HCT116 (cell line): ENCODE measurements around the gene ACTN3. TPM values are rescaled to one million over a fixed set of nuclear protein-coding genes. Genes with fewer than 3 reads are reported as not detected.

Source experiments
- ATAC-seq: fragments of 200-7000 bp; cut with Tn5 transposase; 2 replicates; pipeline ENCODE4 v1.9.1; 2020; ENCODE audit warnings: mild to moderate bottlenecking, moderate library complexity
- BruUV-seq: library from RNA; stranded (reverse); fragments of 400-500 nt; replicated peaks from 2 replicates; lab custom pipeline; 2021; lab: Mats Ljungman, UMichigan
- CTCF ChIA-PET: fragments of 300-600 bp; sonication (Branson Sonifier 250); formaldehyde crosslinking; loops from one replicate; lab custom pipeline; 2021; ENCODE audit warnings: antibody characterized with exemption; lab: Charles Lee
- POLR2A ChIA-PET: fragments of 300-600, 350-600 bp; sonication (Branson Sonifier 250); formaldehyde crosslinking; loops from one replicate; lab custom pipeline; 2021; ENCODE audit warnings: antibody characterized with exemption; lab: Charles Lee
- RAD21 ChIA-PET, 2 experiments: fragments of 300-600 bp; sonication (Branson Sonifier 250); formaldehyde crosslinking; loops; one replicate each; lab custom pipeline; 2023; ENCODE audit warnings: low total read pairs in 2 of 2; ENCODE audit not compliant: uncharacterized antibody in 2 of 2, unreplicated experiment in 2 of 2, low non-redundant PET in 1 of 2; lab: Charles Lee
- DNase-seq: peaks from one replicate; pipeline ENCODE4 v3.0.0-alpha.2; 2010; ENCODE audit warnings: low read depth, low spot score
- H2AFZ ChIP-seq: fragments of 200-600 bp; shearing (Covaris generic), sonication (generic); 2 replicates; pipeline ENCODE4 v1.6.1; 2017; ENCODE audit warnings: low read depth, mixed run types, mixed read lengths, antibody characterized with exemption, low read length; ENCODE audit not compliant: poor library complexity, severe bottlenecking
- H3K27ac ChIP-seq: 2 replicates; pipeline ENCODE4 v1.5.1; 2012; ENCODE audit warnings: low read depth, low read length
- H3K27me3 ChIP-seq: fragments of 200-600 bp; sonication (generic); 2 replicates; pipeline ENCODE4 v1.6.1; 2016; ENCODE audit warnings: mixed run types, low read length, mixed read lengths; ENCODE audit not compliant: insufficient read depth
- H3K36me3 ChIP-seq, 2 experiments: fragments of 200-500 bp in 1 of 2; fragments of 200-600 bp in 1 of 2; sonication (Bioruptor generic) in 1 of 2; sonication (generic) in 1 of 2; 2 replicates each; pipeline versions ENCODE4 v1.5.1 to v1.6.1; 2014 to 2016; ENCODE audit warnings: low read length in 2 of 2, inconsistent platforms in 1 of 2, mixed read lengths in 1 of 2, mixed run types in 1 of 2; ENCODE audit not compliant: insufficient read depth in 2 of 2, control insufficient read depth in 1 of 2
- H3K4me1 ChIP-seq, 2 experiments: fragments of 200-600 bp in 1 of 2; sonication (generic) in 1 of 2; 2 replicates each; pipeline versions ENCODE4 v1.5.1 to v1.6.1; 2012 to 2017; ENCODE audit warnings: low read length in 2 of 2, inconsistent platforms in 1 of 2, mild to moderate bottlenecking in 1 of 2, mixed read lengths in 1 of 2, mixed run types in 1 of 2, moderate library complexity in 1 of 2; ENCODE audit not compliant: insufficient read depth in 2 of 2, control insufficient read depth in 1 of 2
- H3K4me2 ChIP-seq: fragments of 200-600 bp; sonication (generic); 2 replicates; pipeline ENCODE4 v1.6.1; 2017; ENCODE audit warnings: mixed run types, low read length, mixed read lengths
- H3K4me3 ChIP-seq, 2 experiments: fragments of 200-600 bp in 1 of 2; sonication (generic) in 1 of 2; replicated peaks in 1 of 2; 2 replicates each; pipeline ENCODE4 v1.5.1; 2011 to 2016; ENCODE audit warnings: low read length in 2 of 2, control low read depth in 1 of 2, low read depth in 1 of 2, mild to moderate bottlenecking in 1 of 2, mixed read lengths in 1 of 2, mixed run types in 1 of 2
- H3K79me2 ChIP-seq: fragments of 200-600 bp; sonication (generic); 2 replicates; pipeline ENCODE4 v1.6.1; 2017; ENCODE audit warnings: mild to moderate bottlenecking, mixed run types, low read length, moderate library complexity, mixed read lengths; ENCODE audit not compliant: insufficient read depth
- H3K9ac ChIP-seq: fragments of 200-600 bp; sonication (generic); 2 replicates; pipeline ENCODE4 v1.6.1; 2016; ENCODE audit warnings: low read length, mixed read lengths
- H3K9me2 ChIP-seq: fragments of 200-600 bp; sonication (generic), shearing (Covaris generic); 2 replicates; pipeline ENCODE4 v1.6.1; 2017; ENCODE audit warnings: mixed run types, mild to moderate bottlenecking, moderate library complexity; ENCODE audit not compliant: insufficient read depth
- H3K9me3 ChIP-seq, 2 experiments: fragments of 200-500 bp in 1 of 2; fragments of 200-600 bp in 1 of 2; sonication (Bioruptor generic) in 1 of 2; sonication (generic) in 1 of 2; 2 replicates each; pipeline ENCODE4 v1.6.1; 2014 to 2017; ENCODE audit warnings: low read length in 2 of 2, mixed read lengths in 2 of 2, inconsistent platforms in 1 of 2, low read depth in 1 of 2, mild to moderate bottlenecking in 1 of 2, mixed run types in 1 of 2, moderate library complexity in 1 of 2; ENCODE audit not compliant: control insufficient read depth in 1 of 2, insufficient read depth in 1 of 2
- H4K20me1 ChIP-seq: fragments of 200-600 bp; sonication (generic), shearing (Covaris generic); 2 replicates; pipeline ENCODE4 v1.6.1; 2017; ENCODE audit warnings: mixed run types, mild to moderate bottlenecking, moderate library complexity; ENCODE audit not compliant: insufficient read depth
- ATF3 ChIP-seq: IDR thresholded peaks from 2 replicates; pipeline ENCODE4 v1.6.1; 2012
- CBX3 ChIP-seq: IDR thresholded peaks from 2 replicates; pipeline ENCODE4 v1.6.1; 2012; ENCODE audit warnings: low read depth
- CEBPB ChIP-seq: IDR thresholded peaks from 2 replicates; pipeline ENCODE4 v1.6.1; 2012; ENCODE audit warnings: low read depth
- EGR1 ChIP-seq: IDR thresholded peaks from 2 replicates; pipeline ENCODE4 v1.6.1; 2012; ENCODE audit warnings: low read depth
- ELF1 ChIP-seq: IDR thresholded peaks from 2 replicates; pipeline ENCODE4 v1.6.1; 2012; ENCODE audit warnings: low read depth, borderline replicate concordance
- EZH2 ChIP-seq: fragments of 200-600 bp; sonication (generic); IDR thresholded peaks from 2 replicates; pipeline ENCODE4 v1.6.1; 2017; ENCODE audit warnings: antibody characterized with exemption, mixed run types
- FOSL1 ChIP-seq: IDR thresholded peaks from 2 replicates; pipeline ENCODE4 v1.6.1; 2012; ENCODE audit warnings: low read depth
- JUND ChIP-seq: IDR thresholded peaks from 2 replicates; pipeline ENCODE4 v1.6.1; 2012
- POLR2AphosphoS5 ChIP-seq: IDR thresholded peaks from 2 replicates; pipeline ENCODE4 v1.6.1; 2011; ENCODE audit warnings: mild to moderate bottlenecking, low read depth, low read length, moderate library complexity
- SIN3A ChIP-seq: IDR thresholded peaks from 2 replicates; pipeline ENCODE4 v1.6.1; 2012; ENCODE audit warnings: low read depth
- SP1 ChIP-seq: IDR thresholded peaks from 2 replicates; pipeline ENCODE4 v1.6.1; 2012; ENCODE audit warnings: low read depth
- SRF ChIP-seq: IDR thresholded peaks from 2 replicates; pipeline ENCODE4 v1.6.1; 2012; ENCODE audit warnings: low read depth
- YY1 ChIP-seq: IDR thresholded peaks from 2 replicates; pipeline ENCODE4 v1.6.1; 2011; ENCODE audit warnings: low read length, low read depth, moderate library complexity, mild to moderate bottlenecking; ENCODE audit not compliant: insufficient replicate concordance; ENCODE audit errors: extremely low read depth
- ZFX ChIP-seq: fragments of 450-650 bp; IDR thresholded peaks from 2 replicates; pipeline ENCODE4 v1.6.1; 2017
- ZNF274 ChIP-seq: fragments of 200-500 bp; sonication (Bioruptor generic); IDR thresholded peaks from 2 replicates; pipeline ENCODE4 v1.6.1; 2014; ENCODE audit warnings: mild to moderate bottlenecking, low read depth, low read length, inconsistent platforms
- intact Hi-C: fragments of 100-400 bp; cut with micrococcal nuclease; formaldehyde crosslinking; loops from 2 replicates; pipeline ENCODE4 v1.10.0; 2022
- total RNA-seq: library from RNA; stranded (reverse); gene quantifications from one replicate; pipeline ENCODE4 v1.2.1, GENCODE V29; 2021; ENCODE audit not compliant: unreplicated experiment
- TF ChIP-seq, protein P1 (sequence below), 3 experiments: fragments of 200-600 bp in 1 of 3; sonication (generic) in 1 of 3; IDR thresholded peaks in 2 of 3; conservative IDR thresholded peaks in 1 of 3; 2 replicates each; pipeline ENCODE4 v1.5.1; 2012 to 2017; ENCODE audit warnings: low read depth in 2 of 3, low read length in 2 of 3, antibody characterized with exemption in 1 of 3, borderline replicate concordance in 1 of 3, control low read depth in 1 of 3, mild to moderate bottlenecking in 1 of 3, mixed read lengths in 1 of 3, mixed run types in 1 of 3, moderate library complexity in 1 of 3; ENCODE audit not compliant: insufficient read depth in 1 of 3
- TF ChIP-seq, protein P2 (sequence below): IDR thresholded peaks from 2 replicates; pipeline ENCODE4 v1.6.1; 2012
- TF ChIP-seq, protein P3 (sequence below): IDR thresholded peaks from 2 replicates; pipeline ENCODE4 v1.6.1; 2012; ENCODE audit warnings: low read depth

The ACTN3 gene
- total RNA-seq, 1 experiment from 2014 or later = not detected

DNA sequence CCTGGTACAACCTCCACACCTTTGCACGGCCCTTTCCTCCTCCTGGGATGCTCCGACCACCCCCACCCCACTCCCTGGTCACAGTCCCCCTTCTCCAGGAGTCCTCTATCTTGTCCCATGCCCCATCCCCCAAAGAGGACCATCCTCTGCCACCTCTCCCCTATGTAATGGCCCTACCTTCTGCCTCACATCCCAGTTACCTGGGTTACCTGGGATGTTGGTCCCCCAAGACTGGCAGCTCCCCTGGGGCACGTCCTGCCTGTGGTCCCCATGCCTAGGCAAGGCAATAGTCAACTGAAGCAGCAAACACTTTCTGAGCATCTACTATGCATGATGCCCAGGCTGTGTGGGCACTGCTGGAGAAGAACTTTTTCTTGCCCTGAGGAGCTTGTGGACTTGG lies 8.7 kb downstream of the ACTN3 start:
- H3K27ac ChIP-seq = no peak overlapping the region
- DNase-seq (no peak), ATAC-seq (no peak)
- TF ChIP-seq ELF1 (no peak), YY1 (no peak), SP1 (no peak), EGR1 (no peak), ZNF274 (no peak), POLR2AphosphoS5 (no peak), SRF (no peak), JUND (no peak), EZH2 (no peak), ZFX (no peak), CBX3 (no peak), CEBPB (no peak), FOSL1 (no peak), SIN3A (no peak), ATF3 (no peak)
- TF ChIP-seq, protein P1, sequence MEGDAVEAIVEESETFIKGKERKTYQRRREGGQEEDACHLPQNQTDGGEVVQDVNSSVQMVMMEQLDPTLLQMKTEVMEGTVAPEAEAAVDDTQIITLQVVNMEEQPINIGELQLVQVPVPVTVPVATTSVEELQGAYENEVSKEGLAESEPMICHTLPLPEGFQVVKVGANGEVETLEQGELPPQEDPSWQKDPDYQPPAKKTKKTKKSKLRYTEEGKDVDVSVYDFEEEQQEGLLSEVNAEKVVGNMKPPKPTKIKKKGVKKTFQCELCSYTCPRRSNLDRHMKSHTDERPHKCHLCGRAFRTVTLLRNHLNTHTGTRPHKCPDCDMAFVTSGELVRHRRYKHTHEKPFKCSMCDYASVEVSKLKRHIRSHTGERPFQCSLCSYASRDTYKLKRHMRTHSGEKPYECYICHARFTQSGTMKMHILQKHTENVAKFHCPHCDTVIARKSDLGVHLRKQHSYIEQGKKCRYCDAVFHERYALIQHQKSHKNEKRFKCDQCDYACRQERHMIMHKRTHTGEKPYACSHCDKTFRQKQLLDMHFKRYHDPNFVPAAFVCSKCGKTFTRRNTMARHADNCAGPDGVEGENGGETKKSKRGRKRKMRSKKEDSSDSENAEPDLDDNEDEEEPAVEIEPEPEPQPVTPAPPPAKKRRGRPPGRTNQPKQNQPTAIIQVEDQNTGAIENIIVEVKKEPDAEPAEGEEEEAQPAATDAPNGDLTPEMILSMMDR (IDR thresholded peaks at IDR 0.05 in 2 of 3, conservative IDR thresholded peaks at IDR 0.05 in 1 of 3; ENCODE audit: borderline replicate concordance in 1 of 3, insufficient read depth in 1 of 3, low read depth in 2 of 3, low read length in 2 of 3) = no peak
- TF ChIP-seq, protein P2, sequence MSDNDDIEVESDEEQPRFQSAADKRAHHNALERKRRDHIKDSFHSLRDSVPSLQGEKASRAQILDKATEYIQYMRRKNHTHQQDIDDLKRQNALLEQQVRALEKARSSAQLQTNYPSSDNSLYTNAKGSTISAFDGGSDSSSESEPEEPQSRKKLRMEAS = no peak
- TF ChIP-seq, protein P3, sequence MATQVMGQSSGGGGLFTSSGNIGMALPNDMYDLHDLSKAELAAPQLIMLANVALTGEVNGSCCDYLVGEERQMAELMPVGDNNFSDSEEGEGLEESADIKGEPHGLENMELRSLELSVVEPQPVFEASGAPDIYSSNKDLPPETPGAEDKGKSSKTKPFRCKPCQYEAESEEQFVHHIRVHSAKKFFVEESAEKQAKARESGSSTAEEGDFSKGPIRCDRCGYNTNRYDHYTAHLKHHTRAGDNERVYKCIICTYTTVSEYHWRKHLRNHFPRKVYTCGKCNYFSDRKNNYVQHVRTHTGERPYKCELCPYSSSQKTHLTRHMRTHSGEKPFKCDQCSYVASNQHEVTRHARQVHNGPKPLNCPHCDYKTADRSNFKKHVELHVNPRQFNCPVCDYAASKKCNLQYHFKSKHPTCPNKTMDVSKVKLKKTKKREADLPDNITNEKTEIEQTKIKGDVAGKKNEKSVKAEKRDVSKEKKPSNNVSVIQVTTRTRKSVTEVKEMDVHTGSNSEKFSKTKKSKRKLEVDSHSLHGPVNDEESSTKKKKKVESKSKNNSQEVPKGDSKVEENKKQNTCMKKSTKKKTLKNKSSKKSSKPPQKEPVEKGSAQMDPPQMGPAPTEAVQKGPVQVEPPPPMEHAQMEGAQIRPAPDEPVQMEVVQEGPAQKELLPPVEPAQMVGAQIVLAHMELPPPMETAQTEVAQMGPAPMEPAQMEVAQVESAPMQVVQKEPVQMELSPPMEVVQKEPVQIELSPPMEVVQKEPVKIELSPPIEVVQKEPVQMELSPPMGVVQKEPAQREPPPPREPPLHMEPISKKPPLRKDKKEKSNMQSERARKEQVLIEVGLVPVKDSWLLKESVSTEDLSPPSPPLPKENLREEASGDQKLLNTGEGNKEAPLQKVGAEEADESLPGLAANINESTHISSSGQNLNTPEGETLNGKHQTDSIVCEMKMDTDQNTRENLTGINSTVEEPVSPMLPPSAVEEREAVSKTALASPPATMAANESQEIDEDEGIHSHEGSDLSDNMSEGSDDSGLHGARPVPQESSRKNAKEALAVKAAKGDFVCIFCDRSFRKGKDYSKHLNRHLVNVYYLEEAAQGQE = no peak
- ChIA-PET RAD21 (no interaction called here), POLR2A (no interaction called here), CTCF (no interaction called here)
- no peaks in the 10 kb centered on the region for H3K79me2 ChIP-seq
- H3K4me2 ChIP-seq = no peak overlapping the region
- no peaks in the 10 kb centered on the region for H3K4me1 ChIP-seq
- no peak overlapping the region for H3K9ac ChIP-seq
- no TSS peak for BruUV-seq
- no peaks in the 10 kb centered on the region for H3K36me3 ChIP-seq
- H4K20me1 ChIP-seq = no peaks in the 10 kb centered on the region
- no peaks in the 10 kb centered on the region for H3K9me2 ChIP-seq
- no peak overlapping the region for H3K4me3 ChIP-seq
- no peaks in the 10 kb centered on the region for H3K27me3 ChIP-seq
- H2AFZ ChIP-seq = no peak overlapping the region
- intact Hi-C loops = no loop called here
- no peaks in the 10 kb centered on the region for H3K9me3 ChIP-seq
